Testis (tissue), 3 donors: ENCODE measurements around the gene GPR31. TPM values are rescaled to one million over a fixed set of nuclear protein-coding genes. Genes with fewer than 3 reads are reported as not detected.

Source experiments
- DNase-seq: peaks from one replicate; pipeline ENCODE4 v3.0.0-alpha.2; 2019
- H3K27ac ChIP-seq, 2 donors: fragments of 200-600 bp; sonication (generic); one replicate each; pipeline ENCODE4 v1.5.1; 2019
- H3K27me3 ChIP-seq: fragments of 200-600 bp; sonication (generic); one replicate; pipeline ENCODE4 v1.5.1; 2019
- H3K36me3 ChIP-seq: fragments of 200-600 bp; sonication (generic); one replicate; pipeline ENCODE4 v1.5.1; 2017; ENCODE audit warnings: low read depth; ENCODE audit errors: missing control alignments
- H3K4me1 ChIP-seq: fragments of 200-600 bp; sonication (generic); one replicate; pipeline ENCODE4 v1.5.1; 2019
- H3K4me3 ChIP-seq, 2 donors: fragments of 200-600 bp; sonication (generic); one replicate each; pipeline ENCODE4 v1.5.1; 2017 to 2019
- H3K9me3 ChIP-seq: fragments of 200-600 bp; sonication (generic); one replicate; pipeline ENCODE4 v1.5.1; 2017
- POLR2A ChIP-seq: fragments of 450-650 bp; IDR thresholded peaks from one replicate; pipeline ENCODE4 v1.6.1; 2017; ENCODE audit warnings: antibody characterized with exemption, mild to moderate bottlenecking, moderate library complexity
- WGBS, 2 donors: methylation state at CpG; one replicate each; pipeline ENCODE4 v1.1.5; 2018; 5-methylcytosine and 5-hydroxymethylcytosine counted together
- intact Hi-C: fragments of 100-400 bp; cut with DNase I; formaldehyde crosslinking; loops from one replicate; pipeline ENCODE4 v1.15.1; 2023; ENCODE audit warnings: low total_unique reads
- polyA plus RNA-seq: library from polyadenylated mRNA; stranded (reverse); fragments of 350-450 nt; fragmentation: Illumina TruSeq; extraction: RNeasy Lipid Tissue Mini Kit (QIAGEN cat#74804); gene quantifications from one replicate; pipeline ENCODE4 v1.2.3, GENCODE V29; 2014; ENCODE audit warnings: low read depth, low replicate concordance; ENCODE audit not compliant: insufficient read depth
- total RNA-seq, 2 donors: library from RNA; depleted of rRNA; stranded (reverse); fragments of >200 nt; gene quantifications; one replicate each; pipeline ENCODE4 v1.2.3, GENCODE V29; 2016
- TF ChIP-seq, protein P1 (sequence below), 3 experiments: fragments of 450-650 bp in 2 of 3; fragments of 200-600 bp in 1 of 3; sonication (generic) in 1 of 3; IDR thresholded peaks; one replicate each; pipeline ENCODE4 v1.5.1; 2016 to 2019; ENCODE audit warnings: antibody characterized with exemption in 3 of 3, mild to moderate bottlenecking in 2 of 3, moderate library complexity in 1 of 3

Gene GPR31
- total and polyA plus RNA-seq, 3 donors from 2014 or later = 0.19 to 0.71 (median 0.20) TPM

DNA sequence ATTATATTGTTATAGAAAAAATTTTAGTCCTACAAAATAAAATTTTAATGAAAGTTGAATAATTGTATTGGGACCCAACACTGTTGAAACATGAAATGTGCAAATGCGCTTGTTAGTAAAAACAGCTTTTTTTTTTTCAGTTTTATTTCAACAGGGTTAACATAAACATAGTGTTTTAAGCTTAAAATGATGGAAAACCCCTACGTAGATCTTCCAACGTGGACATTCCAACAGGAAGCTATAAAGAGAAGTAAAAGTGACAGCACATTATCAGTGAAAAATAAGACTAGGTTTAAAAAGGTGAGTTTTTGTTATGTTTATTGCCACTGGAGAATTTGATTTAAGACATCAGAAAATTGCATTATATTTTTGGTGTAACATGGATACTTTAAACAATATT lies 6.5 kb upstream of the GPR31 start:
- Histone ChIP-seq H3K4me1 (no peaks in the 10 kb centered on the region), H3K27ac (no peak overlapping the region), H3K27me3 (no peaks in the 10 kb centered on the region), H3K9me3 (no peaks in the 10 kb centered on the region), H3K36me3 (no peaks in the 10 kb centered on the region), H3K4me3 (no peak overlapping the region)
- TF ChIP-seq, protein P1, sequence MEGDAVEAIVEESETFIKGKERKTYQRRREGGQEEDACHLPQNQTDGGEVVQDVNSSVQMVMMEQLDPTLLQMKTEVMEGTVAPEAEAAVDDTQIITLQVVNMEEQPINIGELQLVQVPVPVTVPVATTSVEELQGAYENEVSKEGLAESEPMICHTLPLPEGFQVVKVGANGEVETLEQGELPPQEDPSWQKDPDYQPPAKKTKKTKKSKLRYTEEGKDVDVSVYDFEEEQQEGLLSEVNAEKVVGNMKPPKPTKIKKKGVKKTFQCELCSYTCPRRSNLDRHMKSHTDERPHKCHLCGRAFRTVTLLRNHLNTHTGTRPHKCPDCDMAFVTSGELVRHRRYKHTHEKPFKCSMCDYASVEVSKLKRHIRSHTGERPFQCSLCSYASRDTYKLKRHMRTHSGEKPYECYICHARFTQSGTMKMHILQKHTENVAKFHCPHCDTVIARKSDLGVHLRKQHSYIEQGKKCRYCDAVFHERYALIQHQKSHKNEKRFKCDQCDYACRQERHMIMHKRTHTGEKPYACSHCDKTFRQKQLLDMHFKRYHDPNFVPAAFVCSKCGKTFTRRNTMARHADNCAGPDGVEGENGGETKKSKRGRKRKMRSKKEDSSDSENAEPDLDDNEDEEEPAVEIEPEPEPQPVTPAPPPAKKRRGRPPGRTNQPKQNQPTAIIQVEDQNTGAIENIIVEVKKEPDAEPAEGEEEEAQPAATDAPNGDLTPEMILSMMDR (IDR thresholded peaks at IDR 0.05) = no peak
- no peak for TF ChIP-seq POLR2A
- intact Hi-C loops = no loop called here
- DNase-seq = no peak
- 72 to 86% methylated on average over 3 of the region's 3 CpGs for WGBS, 2 donors

DNA sequence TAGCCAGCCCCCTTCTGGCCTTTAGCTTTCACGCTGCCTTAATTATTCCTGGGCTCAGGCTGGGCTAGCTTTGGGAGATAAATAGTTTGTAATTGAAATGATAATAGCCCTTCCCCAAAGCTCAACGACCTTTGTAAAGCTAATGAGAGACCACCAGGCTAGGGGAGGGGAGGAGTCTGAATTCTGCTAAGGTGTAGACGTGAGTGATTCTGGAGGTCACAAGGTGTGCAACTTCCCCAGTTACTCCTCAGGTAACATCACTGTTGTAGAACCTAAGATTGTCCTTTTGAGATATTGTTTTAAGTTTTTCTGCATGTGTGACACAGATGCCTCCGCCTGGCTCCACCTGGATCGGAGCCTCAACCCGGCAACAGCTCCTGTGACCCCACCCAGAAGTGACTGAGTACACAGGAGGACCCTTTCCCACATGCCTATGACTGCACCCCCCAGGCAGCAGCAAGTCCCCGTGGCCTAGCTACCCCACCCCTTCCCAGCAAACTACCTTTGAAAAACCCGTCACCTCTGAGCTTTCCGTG lies 5.8 kb upstream of the GPR31 start:
- Histone ChIP-seq H3K4me3 (no peak overlapping the region), H3K27me3 (no peaks in the 10 kb centered on the region), H3K27ac (no peak overlapping the region), H3K4me1 (no peaks in the 10 kb centered on the region), H3K36me3 (no peaks in the 10 kb centered on the region), H3K9me3 (no peaks in the 10 kb centered on the region)
- intact Hi-C loops = no loop called here
- no peak for DNase-seq
- 78 to 83% methylated on average over 9 of the region's 9 CpGs for WGBS, 2 donors
- TF ChIP-seq, protein P1 (IDR thresholded peaks at IDR 0.05) = no peak
- TF ChIP-seq POLR2A = no peak

DNA sequence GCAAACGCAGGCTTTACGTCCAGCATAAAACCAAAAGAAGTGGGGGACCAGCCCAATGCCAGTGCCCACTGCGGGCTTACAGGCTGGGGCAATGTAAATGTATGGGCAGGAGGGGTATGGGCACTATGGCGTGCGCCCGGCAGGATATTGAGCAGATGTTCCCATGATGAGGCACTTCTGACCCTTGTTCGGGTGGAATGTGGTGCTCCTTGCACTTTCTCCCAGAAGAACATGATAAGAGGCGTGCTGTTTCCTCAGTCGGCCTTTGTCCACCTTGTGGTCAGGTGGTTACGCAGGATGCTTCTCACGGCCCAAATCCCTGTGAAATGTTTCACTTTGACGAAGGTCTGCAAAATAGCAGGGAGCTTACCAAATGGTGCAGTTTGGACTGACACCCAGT lies 4.8 kb upstream of the GPR31 start:
- DNase-seq = no peak
- intact Hi-C loops = no loop called here
- Histone ChIP-seq H3K9me3 (no peaks in the 10 kb centered on the region), H3K36me3 (no peaks in the 10 kb centered on the region), H3K4me3 (no peak overlapping the region), H3K27ac (no peak overlapping the region), H3K27me3 (no peaks in the 10 kb centered on the region), H3K4me1 (no peaks in the 10 kb centered on the region)
- WGBS, 2 donors = 83 to 91% methylated on average over 11 to 12 of the region's 12 CpGs
- TF ChIP-seq, protein P1 (IDR thresholded peaks at IDR 0.05) = no peak
- no peak for TF ChIP-seq POLR2A

DNA sequence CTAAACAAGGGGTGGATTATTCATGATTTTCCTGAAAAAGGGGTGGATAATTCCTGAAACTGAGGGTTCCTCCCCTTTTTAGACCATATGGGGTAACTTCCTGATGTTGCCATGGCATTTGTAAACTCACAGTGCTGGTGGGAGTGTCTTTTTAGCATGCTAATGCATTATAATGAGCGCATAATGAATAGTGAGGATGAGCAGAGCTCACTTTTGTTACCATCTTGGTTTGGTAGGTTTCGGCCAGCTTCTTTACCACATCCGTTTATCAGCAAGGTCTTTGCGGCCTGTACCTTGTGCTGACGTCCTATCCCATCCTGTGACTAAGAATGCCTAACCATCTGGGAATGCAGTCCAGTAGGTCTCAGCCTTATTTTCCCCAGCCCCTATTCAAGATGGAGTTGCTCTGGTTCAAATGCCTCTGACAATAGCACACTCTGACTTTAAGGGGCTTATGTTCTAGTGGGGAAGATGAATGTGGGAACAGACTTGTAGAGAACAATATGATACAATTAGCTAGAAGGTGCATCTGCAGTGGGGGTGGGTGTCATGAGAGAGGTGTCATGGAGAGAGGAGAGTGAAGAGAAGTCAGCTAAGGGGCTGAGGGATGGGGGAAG lies 4.2 kb upstream of the GPR31 start:
- no peaks in the 10 kb centered on the region for H3K9me3 ChIP-seq
- WGBS, 2 donors = 97 to 98% methylated on average over 5 of the region's 5 CpGs
- no peak overlapping the region for H3K27ac ChIP-seq
- intact Hi-C loops = no loop called here
- no peak overlapping the region for H3K4me3 ChIP-seq
- no peaks in the 10 kb centered on the region for H3K4me1 ChIP-seq
- no peaks in the 10 kb centered on the region for H3K27me3 ChIP-seq
- TF ChIP-seq, protein P1 (IDR thresholded peaks at IDR 0.05) = no peak
- no peak for TF ChIP-seq POLR2A
- DNase-seq = no peak
- H3K36me3 ChIP-seq = no peaks in the 10 kb centered on the region

DNA sequence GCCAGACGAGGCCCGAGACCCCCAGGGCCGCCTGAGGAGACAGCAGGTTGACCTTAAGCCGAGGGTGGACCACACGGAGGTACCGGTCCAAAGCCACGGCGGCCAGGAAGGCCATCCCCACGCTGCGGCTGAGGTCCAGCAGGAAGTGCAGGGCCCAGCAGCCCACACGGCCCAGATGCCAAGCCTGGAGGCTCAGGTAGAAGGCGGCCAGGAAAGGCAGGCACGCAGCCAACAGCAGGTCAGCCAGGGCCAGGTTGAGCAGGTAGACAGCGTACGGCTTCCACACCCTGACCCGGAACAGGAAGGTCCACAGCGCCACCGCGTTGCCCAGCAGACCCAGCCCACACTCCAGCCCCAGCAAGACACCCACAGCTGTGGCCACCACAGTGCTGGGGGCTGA lies 366 bp downstream of the GPR31 start:
- Histone ChIP-seq H3K4me1 (no peaks in the 10 kb centered on the region), H3K36me3 (no peaks in the 10 kb centered on the region), H3K27ac (no peak overlapping the region), H3K4me3 (no peak overlapping the region), H3K27me3 (no peaks in the 10 kb centered on the region), H3K9me3 (no peaks in the 10 kb centered on the region)
- intact Hi-C loops = no loop called here
- WGBS, 2 donors = 79 to 91% methylated on average over 9 to 15 of the region's 19 CpGs
- DNase-seq = no peak
- TF ChIP-seq POLR2A = no peak
- TF ChIP-seq, protein P1 (IDR thresholded peaks at IDR 0.05) = no peak
